Measurements from ENCODE around the gene SRCAP.
"Not testable (repeated sequence)": the region's sequence is repeated elsewhere in the genome, so short reads cannot be mapped to it uniquely, and the experiment has no call there.

The SRCAP gene

DNA sequence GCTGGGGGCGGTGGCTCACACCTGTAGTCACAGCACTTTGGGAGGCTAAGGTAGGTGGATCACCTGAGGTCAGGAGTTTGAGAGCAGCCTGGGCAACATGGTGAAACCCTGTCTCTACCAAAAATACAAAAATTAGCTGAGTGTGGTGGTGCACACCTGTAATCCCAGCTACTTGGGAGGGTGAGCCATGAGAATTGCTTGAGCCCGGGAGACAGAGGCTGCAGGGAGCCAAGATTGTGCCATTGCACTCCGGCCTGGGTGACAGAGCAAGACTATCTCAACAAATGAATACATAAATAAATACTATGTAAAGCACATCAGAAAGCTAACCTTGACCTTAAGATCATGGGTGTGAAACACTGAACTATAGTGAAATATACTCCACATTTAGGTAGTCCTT is 2.3 kb upstream of the SRCAP start:
- DNase-seq (ENCODE audit: low read depth); H3K4me3 ChIP-seq (ENCODE audit: low read depth, low read length): not testable (repeated sequence)

DNA sequence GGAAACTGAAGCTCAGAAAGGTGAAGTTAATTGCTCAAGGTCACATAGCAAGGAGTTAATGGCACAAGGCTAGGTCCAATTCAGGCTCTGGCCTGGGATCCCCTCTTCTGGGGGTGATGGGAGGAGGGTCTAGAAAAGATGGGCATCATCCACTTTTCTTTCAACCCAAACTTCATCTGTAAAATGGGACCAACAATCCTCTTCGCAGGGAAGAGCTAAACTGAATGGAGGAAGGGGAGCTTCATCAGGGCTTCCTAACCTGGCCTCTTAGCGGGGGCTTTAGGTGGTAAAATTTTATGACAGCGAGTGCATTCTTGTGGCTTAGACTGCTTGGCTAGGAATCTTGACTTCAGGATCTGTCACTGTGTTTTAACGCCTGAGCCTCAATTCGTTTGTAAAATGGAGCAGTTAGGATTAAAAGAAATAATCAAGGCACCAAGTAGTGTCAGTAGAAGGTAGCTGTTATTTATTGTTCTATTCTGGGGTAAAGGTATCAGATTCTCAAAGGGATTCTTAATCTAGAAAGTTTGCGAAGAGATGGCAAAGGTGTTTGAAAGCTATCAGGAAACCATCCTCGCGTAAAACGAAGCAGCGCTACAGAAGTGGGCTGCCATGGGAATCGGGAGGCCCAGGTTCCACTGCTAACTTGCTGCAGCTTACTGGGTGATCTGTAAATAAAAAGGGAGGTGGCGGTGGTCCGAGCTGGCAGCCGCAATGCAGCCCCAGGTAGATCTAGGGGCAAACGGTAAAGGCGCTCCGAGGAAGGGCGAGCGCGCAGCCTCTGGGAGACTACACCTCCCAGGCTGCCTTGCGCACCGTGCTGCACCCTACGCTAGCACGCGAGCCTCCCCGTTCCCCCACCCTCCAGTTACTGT is 1.5 kb upstream of the SRCAP start:
- H3K4me3 ChIP-seq (ENCODE audit: low read depth, low read length) = peak overlapping the region; percentile 92
- peak; percentile 91 for DNase-seq (ENCODE audit: low read depth)

DNA sequence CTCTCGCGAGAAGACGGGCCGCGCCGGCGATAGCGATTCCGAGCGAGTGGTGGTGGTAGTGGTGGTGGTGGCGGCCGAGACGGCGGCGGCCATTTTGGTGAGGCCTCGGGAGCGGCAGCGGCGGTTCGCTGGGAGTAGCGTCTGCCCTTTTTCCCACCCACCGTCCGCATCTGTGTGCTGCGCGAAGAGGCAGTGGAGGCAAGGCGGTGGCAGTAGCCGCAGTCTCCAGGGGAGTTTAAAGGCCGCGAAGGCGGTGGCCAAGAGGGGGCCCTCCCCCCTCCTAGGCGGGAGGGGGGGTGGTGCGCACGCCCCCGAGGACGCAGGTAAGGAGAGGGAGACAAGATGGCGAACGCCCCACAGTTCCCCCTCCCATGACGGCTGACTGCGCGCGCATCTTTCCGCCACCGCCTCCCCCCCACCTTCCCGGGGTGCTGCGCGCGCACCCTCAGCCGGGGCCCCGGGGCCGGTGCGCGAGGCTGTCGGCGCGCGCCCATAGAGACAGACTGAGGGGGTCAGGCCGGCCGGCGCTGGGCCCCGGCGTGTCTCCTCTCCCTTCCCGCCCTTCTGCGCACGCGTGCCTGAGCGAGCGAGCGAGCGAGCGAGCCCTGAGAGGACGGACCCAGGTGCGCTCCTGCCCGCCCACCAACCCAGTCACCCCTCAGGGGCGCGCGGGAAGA is 694 bp upstream of the SRCAP start:
- DNase-seq (ENCODE audit: low read depth) = peak; percentile 67
- peak overlapping the region; percentile 92 for H3K4me3 ChIP-seq (ENCODE audit: low read depth, low read length)

DNA sequence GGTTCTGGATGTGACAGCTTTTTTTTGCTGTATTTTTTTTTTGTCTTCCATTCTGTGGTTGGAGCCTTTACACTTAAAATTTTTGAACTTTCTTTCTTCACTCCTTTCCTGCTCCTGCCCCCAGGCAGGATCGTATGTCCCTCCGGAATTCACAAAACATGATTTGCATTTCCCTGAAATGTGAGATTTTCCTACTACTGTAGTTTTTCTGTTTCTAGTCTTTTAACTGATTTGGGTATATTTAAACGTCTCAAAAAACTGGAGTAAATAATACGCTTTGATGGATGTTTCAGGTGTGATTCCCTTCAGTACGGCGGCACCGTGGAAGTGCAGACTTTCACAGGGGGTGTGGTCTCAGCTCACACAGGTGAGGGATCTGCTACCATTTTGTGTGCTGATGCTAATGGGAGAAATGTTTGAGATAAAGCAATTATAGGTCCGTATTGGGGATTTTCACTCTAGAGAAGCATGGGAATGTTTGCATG is 686 bp downstream of the SRCAP start:
- DNase-seq (ENCODE audit: low read depth) = no peak
- H3K4me3 ChIP-seq (ENCODE audit: low read depth, low read length) = peak overlapping the region; percentile 92

DNA sequence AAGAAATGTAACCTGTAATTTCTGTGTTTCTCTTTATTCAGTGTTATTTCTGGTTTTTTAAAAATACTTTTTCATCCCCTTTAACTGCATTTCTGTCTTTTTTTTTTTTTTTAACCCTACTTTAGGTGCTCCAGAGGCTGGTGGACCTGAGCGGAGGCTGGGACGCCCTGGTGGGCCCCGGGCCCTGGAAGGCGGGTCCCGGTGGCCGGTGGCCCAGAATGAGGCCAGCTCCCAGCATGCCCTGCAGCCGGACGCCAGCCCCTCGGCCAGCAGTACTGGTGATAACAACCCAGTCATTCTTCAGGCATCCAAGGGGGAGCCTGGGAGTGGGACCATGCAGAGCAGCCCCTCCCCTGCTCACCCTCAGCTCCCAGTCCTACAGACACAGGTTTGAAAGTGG is 1.5 kb downstream of the SRCAP start:
- no peak for DNase-seq (ENCODE audit: low read depth)
- H3K4me3 ChIP-seq (ENCODE audit: low read depth, low read length) = no peak overlapping the region

DNA sequence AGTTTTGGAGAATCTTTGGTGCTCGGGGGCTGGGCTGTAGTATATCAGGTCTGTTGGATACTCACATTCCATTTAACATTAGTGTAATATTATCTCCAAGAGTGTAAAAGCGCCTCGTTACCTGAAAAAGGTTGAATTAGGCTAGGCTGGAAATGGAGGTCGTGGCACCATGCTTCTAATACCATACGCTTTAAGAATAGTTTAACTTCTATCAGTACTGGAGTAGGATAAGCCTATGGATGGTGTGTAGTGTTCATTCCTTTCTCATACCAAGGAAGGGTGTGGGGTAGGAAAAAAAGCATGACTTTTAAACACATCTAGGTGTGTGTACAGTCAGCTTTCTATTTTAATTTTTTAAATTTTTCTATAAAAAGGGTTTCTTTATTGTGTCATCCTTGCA is 2.0 kb downstream of the SRCAP start:
- no peak overlapping the region for H3K4me3 ChIP-seq (ENCODE audit: low read depth, low read length)
- DNase-seq (ENCODE audit: low read depth) = no peak

DNA sequence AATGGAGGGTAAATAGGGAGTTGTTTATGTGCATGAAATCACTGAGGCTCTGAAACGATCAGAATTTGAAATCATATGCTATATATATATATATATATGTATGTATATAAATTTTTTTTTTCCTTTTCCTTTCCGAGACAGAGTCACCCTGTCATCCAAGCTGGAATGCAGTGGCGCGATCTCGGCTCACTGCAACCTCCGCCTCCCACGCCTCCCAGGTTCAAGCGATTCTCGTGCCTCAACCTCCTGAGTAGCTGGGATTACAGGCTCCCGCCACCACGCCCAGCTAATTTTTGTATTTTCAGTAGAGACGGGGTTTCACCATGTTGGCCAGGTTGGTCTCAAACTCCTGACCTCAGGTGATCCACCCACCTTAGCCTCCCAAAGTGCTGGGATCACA is 4.1 kb downstream of the SRCAP start:
- H3K4me3 ChIP-seq (ENCODE audit: low read depth, low read length); DNase-seq (ENCODE audit: low read depth): not testable (repeated sequence)

DNA sequence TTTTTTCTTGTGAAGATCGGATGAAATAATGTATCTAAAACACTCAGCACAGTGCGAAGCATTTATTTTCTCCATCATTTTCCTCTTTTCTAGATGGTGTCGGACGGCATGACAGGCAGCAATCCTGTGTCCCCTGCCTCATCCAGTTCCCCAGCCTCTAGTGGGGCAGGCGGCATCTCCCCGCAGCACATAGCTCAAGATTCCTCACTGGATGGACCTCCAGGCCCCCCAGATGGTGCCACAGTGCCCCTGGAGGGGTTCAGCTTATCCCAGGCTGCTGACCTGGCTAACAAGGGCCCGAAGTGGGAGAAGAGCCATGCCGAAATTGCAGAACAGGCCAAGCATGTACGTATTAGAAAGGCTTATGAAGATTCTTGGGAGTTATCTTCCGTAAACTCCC is 5.0 kb downstream of the SRCAP start:
- H3K4me3 ChIP-seq (ENCODE audit: low read depth, low read length) = no peak overlapping the region
- no peak for DNase-seq (ENCODE audit: low read depth)

DNA sequence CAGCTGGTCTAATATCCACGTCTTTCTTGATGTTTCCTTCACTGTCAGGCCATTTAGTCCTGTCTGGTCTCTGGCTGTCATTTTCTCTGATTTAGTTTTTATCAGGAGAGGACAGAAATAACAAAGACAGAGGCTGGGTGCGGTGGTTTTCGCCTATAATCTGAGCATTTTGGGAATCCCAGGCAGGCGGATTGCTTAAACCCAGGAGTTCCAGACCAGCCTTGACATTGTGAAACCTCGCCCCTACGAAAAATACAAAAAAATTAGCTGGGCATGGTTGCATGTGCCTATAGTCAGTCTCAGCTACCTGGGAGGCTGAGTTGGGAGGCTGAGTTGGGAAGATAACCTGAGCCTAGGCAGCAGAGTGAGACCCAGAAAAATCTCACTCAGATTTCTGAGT is 7.1 kb downstream of the SRCAP start:
- no peak overlapping the region for H3K4me3 ChIP-seq (ENCODE audit: low read depth, low read length)
- DNase-seq (ENCODE audit: low read depth) = no peak

DNA sequence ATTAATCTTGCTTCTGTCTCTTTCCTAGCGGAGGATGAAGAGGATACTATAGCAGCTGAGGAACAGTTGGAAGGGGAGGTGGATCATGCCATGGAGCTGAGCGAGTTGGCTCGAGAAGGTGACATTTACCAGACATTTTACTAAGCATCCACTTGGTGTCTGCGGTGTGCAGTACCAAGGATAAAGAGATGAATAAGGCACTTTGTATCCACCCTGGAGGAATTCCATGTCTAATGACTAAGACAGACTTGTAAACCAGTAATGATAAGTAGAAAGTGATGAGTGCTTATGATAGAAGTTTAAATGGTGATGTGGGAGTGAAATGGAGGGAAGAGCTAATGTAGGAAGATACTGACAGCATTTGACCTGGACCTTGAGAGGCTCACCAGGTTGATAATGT is 12.0 kb downstream of the SRCAP start:
- DNase-seq (ENCODE audit: low read depth) = no peak

DNA sequence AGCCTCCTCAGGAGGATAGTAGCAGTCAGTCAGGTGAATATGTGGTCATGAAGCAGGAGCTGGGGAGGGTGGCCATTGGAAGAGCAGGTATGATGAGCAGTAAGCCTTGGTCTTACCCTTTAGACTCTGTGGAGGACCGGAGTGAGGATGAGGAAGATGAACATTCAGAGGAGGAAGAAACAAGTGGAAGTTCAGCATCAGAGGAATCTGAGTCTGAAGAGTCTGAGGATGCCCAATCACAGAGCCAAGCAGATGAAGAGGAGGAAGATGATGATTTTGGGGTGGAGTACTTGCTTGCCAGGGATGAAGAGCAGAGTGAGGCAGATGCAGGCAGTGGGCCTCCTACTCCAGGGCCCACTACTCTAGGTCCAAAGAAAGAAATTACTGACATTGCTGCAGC is 12.7 kb downstream of the SRCAP start:
- no peak for DNase-seq (ENCODE audit: low read depth)
- H3K4me3 ChIP-seq (ENCODE audit: low read depth, low read length) = no peak overlapping the region

More for the DNA sequence above, 12.0 kb downstream of the SRCAP start:
- H3K4me3 ChIP-seq (ENCODE audit: low read depth, low read length) = no peak overlapping the region

DNA sequence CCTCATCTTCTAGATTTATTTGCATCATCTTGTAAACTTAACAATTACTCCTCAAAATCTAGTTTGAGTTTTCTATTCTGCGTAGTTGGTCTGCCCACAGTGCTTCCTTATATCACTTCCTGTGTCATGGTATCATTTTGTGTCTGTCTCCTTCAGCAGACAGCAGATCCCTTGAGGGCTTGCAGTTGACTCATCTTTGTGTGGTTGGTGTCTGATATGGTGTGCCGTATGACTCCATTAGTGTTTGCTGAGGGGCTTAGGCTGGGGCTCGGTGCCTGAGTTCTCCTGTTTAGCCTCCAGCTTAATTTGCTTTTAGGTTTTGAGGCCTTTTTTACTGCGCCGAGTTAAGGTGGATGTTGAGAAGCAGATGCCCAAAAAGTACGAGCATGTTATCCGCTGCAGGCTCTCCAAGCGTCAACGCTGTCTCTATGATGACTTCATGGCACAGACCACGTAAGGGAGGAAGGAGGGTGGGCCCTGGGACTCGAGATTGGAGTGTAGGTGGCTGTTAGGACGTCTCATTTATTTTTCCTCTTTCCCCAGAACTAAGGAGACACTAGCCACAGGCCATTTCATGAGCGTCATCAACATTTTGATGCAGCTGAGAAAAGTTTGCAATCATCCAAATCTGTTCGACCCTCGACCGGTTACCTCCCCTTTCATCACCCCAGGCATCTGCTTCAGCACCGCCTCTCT is 16.9 kb downstream of the SRCAP start:
- no peak for DNase-seq (ENCODE audit: low read depth)
- H3K4me3 ChIP-seq (ENCODE audit: low read depth, low read length) = no peak overlapping the region

DNA sequence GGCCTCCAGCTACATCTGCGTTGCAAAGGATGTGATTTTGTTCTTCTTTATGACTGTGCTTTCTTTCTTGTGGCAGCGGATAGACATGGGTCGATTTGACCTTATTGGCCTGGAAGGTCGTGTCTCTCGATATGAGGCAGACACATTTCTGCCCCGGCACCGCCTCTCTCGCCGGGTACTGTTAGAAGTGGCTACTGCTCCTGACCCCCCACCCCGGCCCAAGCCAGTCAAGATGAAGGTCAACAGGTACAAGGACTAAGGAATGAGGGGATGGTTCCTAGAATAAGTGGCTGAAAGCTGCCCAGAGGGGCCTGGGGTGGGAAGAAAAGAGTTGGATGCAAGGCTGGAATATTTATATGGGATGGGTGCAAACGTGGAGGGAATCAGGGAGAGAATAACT is 21.1 kb downstream of the SRCAP start:
- H3K4me3 ChIP-seq (ENCODE audit: low read depth, low read length) = no peak overlapping the region
- DNase-seq (ENCODE audit: low read depth) = no peak

DNA sequence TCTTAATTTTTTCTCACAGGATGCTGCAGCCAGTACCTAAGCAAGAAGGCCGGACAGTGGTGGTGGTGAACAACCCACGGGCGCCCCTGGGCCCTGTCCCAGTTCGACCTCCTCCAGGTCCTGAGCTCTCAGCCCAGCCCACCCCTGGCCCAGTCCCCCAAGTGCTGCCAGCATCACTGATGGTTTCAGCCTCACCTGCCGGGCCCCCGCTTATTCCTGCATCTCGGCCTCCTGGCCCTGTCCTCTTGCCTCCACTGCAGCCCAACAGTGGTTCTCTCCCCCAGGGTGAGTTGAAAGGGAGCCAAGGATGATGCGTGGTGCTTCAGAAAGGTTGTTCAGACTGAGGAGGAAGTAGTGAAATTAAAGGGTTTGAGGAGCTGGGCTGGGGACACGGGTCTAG is 21.7 kb downstream of the SRCAP start:
- no peak for DNase-seq (ENCODE audit: low read depth)

DNA sequence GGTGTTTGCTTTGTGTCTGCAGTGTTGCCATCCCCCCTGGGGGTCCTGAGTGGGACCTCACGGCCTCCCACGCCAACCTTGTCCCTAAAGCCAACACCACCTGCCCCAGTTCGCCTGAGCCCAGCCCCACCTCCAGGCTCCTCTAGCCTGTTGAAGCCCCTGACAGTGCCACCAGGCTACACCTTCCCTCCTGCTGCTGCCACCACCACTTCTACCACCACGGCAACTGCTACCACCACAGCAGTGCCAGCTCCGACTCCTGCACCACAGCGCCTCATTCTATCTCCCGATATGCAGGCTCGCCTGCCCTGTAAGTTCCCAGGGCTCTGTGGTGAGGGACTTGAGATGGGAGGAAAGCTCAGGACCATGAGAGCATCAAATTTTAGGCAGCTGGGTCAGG is 22.2 kb downstream of the SRCAP start:
- H3K4me3 ChIP-seq (ENCODE audit: low read depth, low read length) = no peak overlapping the region
- DNase-seq (ENCODE audit: low read depth) = no peak

More for the DNA sequence above, 21.7 kb downstream of the SRCAP start:
- H3K4me3 ChIP-seq (ENCODE audit: low read depth, low read length) = no peak overlapping the region

DNA sequence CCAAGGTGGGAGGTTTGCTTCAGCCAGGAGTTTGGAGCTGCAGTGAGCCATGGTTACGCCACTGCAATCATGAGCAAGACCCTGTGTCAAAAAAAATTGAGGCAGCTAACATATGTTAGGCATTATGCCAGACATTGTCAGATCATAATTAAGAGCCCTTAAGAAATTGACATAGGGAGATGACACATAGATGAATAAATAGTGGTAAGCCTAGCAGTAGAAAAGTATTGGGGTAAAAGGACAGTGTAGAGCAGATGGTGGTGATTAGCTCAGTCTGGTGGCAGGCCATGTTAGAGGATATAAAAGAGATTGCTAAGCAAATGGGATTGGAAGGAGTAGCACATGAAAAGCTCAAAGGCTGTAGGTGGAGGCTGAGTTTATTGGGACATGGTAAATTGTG is 22.6 kb downstream of the SRCAP start:
- H3K4me3 ChIP-seq (ENCODE audit: low read depth, low read length) = no peak overlapping the region
- no peak for DNase-seq (ENCODE audit: low read depth)

DNA sequence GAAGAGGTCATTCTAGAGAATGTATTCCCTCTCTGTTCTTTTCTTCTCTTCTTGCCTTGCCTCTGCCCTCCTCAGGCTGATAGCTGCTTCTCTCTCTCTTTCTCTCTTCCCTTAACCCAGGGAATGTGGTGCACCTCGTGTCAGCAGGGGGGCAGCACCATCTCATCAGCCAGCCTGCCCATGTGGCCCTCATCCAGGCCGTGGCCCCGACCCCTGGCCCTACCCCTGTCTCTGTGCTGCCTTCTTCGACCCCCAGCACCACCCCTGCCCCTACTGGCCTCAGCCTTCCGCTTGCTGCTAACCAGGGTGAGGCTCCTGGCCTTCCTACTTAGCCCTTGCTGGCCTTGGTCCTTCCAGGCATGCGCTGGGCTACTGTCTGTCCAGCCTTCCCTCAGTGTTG is 23.5 kb downstream of the SRCAP start:
- no peak overlapping the region for H3K4me3 ChIP-seq (ENCODE audit: low read depth, low read length)
- no peak for DNase-seq (ENCODE audit: low read depth)

DNA sequence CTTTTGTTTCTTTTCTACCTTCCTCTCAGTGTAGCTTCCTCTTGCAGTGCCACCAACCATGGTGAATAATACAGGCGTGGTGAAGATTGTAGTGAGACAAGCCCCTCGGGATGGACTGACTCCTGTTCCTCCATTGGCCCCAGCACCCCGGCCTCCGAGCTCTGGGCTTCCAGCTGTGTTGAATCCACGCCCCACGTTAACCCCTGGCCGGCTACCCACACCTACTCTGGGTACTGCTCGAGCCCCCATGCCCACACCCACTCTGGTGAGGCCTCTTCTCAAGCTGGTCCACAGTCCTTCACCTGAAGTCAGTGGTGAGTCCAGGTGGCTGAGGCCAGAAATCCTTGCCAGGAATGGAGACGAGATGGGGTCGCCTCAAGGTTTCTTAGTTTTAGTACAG is 23.9 kb downstream of the SRCAP start:
- no peak for DNase-seq (ENCODE audit: low read depth)
- H3K4me3 ChIP-seq (ENCODE audit: low read depth, low read length) = no peak overlapping the region

DNA sequence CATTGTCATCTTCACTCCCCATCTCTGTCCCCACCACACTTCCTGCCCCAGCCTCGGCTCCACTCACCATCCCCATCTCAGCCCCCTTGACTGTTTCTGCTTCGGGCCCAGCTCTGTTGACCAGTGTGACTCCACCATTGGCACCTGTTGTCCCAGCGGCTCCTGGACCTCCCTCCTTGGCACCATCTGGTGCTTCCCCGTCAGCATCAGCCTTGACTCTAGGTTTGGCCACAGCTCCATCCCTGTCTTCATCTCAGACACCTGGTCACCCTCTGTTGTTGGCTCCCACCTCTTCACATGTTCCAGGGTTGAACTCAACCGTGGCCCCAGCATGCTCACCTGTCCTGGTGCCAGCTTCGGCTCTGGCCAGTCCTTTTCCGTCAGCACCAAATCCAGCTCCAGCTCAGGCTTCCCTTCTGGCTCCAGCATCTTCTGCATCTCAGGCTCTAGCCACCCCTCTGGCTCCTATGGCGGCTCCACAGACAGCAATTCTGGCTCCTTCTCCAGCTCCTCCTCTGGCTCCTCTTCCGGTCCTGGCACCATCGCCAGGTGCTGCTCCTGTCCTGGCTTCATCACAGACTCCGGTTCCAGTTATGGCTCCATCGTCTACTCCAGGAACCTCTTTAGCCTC is 24.9 kb downstream of the SRCAP start:
- no peak overlapping the region for H3K4me3 ChIP-seq (ENCODE audit: low read depth, low read length)
- no peak for DNase-seq (ENCODE audit: low read depth)

All from skeletal muscle cell (primary cell).